ENCODE data around the gene CMTM3.
"Not testable (repeated sequence)": the region's sequence is repeated elsewhere in the genome, so short reads cannot be mapped to it uniquely, and the experiment has no call there.

The CMTM3 gene

DNA sequence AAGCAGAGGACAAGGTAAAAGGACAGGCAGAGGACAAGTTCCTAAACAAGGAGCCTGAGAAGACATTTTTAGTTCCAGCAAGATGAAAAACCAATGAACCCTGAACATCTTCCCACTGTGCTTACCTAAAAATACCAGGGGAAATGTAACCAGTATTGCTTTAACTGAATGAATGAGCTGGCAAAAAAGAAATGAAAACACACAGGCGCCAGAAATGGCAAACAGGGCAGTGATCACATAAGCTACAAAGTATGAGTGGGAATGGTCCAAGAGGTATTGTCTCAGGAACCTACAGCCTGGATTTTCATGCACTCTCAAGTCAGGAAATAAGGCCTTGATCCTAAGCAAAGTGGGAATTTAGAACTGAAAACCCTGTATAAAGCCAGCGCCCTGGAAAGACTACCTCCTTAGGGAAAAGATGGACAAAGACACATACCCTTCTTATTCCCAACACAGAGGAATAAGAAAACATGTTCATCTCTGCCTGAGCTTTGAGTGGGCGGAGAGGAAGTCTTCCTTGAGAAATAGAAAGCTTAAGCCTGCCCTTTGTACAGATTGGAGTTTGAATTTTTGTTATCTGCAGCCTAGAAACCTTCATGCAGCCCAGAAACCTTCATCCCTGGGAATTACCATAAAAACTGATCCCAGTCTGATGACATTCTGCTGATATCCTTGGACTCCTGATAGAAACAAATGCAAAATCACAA is 23.1 kb upstream of the CMTM3 start:
- DNase-seq (ENCODE audit: low read depth in 2 of 2) = no peak

DNA sequence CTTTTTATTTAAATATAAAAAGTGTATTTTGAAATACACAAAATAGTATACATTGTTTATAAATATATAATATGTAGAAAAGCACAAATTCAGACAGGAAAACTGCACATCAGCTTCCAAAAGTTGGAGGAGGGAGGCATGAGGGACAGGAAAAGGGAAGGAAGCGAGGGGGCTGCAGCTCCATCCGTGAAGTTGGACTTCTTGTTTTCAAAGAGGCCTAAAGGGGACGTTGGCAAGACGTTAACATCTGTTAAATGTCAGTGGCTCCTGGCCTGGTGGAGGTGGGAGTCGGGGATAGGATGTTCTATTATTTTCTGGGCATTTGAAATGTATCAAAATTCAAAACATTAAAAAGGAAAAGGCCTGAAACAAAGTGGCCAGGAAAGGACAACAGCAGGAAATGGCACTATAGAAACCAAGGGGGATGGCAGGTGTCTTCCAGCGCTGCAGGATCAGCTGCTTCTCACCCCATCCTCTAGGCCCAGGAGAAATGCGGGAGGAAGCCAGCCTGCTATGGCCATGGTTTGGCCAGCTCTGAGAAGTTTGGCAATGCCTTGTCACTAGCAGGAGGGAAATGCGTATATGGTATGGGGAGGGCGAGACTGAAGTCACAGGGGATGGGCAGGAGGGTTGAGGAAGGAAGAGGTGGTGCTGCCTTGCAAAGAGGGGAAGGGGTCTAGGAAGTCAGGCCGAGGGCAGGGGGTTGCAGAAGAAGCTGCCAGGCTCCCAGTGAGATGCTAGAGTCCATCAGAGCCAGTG is 18.8 kb upstream of the CMTM3 start:
- DNase-seq (ENCODE audit: low read depth in 2 of 2) = no peak

DNA sequence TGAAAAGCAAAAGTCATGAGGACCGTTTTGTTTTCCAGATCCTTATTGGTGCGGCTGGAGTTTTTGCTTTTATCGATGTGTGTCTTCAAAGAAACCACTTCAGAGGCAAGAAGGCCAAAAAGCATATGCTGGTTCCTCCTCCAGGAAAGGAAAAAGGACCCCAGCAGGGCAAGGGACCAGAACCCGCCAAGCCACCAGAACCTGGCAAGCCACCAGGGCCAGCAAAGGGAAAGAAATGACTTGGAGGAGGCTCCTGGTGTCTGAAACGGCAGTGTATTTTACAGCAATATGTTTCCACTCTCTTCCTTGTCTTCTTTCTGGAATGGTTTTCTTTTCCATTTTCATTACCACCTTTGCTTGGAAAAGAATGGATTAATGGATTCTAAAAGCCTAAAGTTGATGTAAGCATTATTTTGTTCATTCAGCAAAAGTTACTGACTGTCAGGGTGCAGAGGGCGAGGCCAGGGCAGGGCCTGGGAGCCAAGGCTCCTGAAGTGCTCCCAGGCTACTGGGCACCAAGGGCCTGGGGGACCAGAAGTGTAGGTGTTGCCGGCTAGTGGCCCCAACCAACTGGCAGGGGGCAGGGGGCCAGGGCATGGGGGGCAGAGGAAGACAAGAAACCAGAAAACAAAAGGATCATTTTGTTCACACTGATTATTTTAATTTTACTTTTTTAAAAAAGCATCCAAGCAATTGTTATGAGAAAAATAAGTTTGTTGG is 16.5 kb upstream of the CMTM3 start:
- no peak for DNase-seq (ENCODE audit: low read depth in 2 of 2)

DNA sequence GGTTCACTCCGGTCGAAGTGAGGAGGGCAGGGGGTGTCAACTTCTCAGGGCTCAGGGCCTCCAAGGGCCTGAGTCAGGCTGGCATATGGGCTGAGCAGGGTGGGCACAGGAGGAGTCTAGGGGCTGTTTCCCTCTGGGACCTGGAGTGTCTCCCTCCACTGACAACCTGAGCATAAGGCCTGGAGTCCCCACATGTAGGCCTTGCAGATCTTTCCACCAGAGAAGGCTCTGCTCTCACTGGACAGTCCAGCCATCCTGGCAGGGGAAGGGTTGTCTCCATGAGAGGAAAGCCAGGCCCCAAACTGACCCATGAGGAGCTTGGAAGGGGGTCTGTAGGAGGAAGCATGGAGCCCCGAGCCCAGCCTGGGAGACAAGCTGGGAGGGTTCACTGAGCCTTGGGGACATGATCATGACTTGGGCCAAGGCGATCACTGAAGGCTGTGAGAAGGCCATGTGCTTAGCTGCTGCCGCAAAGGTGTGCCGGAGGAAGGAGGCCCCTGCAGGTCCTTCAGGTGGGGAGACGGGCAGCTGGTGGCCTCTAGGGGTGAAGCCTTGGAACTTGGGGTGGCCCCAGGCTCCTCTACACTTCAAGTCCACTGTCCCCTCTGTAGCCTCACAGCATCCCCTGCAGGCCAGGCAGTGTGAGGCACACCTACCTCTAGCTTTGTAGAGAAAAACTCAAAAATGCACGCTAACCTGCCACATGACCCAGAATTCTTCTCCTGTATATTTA is 15.4 kb upstream of the CMTM3 start:
- peak in 1 of 2 experiments; percentile 37 for DNase-seq (ENCODE audit: low read depth in 2 of 2)

DNA sequence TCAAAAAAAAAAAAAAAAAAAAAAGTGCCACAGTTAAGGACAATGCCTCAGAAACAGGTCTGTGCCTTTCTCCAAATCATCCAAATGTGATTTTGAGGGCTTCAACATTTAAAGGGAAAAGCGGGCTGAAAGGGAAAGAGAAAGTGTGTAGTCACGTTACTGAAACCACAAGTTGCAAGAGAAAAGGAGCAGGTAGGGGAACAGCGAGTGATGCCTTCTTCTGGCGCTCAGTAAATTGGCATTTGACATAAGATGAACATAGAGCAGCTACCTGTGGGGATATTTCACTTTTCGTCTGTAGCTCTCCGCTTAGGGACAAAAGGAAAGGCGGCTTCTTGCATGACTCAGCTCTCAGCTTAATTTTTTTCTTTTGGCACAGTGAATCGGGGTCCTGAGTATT is 14.2 kb upstream of the CMTM3 start:
- DNase-seq (ENCODE audit: low read depth in 2 of 2) = no peak

DNA sequence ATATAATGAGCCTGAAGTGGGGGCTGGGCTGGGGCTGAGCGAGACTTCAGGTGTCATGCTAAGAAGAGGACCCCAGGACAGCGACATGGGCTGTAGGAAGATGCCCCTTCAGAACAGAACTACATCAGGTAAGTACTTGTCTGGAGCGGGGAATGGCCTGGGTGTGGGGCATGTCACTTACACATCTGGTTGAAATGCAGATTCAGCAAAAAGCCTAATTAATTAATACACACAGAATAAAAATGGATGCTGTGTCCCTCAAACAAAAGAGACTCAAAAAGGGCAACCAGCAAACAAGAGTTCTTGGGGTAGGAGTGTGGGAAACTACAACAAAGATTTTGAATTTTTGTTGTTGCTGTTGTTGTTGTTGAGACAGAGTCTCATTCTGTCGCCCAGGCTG is 13.5 kb upstream of the CMTM3 start:
- no peak for DNase-seq (ENCODE audit: low read depth in 2 of 2)

DNA sequence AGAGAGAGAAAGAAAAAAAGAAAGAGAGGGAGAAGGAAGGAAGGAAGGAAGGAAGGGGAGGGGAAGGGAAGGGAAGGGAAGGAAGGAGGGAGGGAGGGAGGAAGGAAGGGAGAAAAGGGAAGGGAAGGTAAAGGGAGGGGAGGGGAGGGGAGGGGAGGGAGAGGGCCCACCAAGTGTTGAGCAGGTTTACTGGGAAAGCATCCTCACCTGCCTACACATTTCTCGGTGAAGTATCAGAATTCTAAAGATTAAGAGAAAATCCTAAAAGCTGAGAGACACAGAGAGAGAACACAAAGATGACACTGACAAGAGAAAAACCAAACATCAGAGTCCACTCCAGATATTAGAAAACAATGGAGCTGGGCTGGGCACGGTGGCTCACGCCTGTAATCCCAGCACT is 12.3 kb upstream of the CMTM3 start:
- DNase-seq (ENCODE audit: low read depth in 2 of 2) = no peak

DNA sequence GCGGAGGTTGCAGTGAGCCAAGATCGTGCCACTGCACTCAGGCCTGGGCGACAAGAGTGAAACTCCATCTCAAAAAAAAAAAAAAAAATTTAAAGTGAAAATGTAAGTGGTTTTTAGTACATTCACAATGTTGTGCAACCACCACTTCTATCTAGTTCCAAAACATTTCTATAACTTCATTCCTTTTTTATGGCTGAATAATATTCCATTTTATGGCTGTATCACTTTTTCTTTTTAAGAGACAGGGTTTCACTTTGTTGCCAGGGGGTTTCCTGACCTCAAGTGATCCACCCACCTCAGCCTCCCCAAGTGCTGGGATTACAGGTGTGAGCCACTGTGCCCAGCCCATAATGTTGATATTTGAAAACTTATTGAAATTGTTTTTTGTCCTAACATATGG is 11.7 kb upstream of the CMTM3 start:
- DNase-seq (ENCODE audit: low read depth in 2 of 2) = no peak

DNA sequence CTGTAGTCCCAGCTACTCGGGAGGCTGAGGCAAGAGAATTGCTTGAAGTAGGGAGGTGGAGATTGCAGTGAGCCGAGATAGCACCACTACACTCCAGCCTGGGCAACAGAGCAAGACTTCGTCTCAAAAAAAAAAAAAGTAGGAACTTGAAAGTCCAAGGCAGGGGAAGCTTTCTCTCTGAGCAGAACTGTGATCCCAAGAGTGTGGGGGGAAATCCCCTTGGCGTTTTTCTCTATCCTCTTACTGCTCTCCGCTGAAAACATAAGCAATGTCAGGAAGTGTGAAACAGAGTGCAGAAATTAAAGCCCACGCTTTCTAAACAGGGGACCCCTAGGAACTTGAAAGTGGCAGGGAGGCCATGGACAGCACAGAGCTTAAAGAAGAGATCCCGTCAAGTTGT is 9.8 kb upstream of the CMTM3 start:
- DNase-seq (ENCODE audit: low read depth in 2 of 2) = no peak

DNA sequence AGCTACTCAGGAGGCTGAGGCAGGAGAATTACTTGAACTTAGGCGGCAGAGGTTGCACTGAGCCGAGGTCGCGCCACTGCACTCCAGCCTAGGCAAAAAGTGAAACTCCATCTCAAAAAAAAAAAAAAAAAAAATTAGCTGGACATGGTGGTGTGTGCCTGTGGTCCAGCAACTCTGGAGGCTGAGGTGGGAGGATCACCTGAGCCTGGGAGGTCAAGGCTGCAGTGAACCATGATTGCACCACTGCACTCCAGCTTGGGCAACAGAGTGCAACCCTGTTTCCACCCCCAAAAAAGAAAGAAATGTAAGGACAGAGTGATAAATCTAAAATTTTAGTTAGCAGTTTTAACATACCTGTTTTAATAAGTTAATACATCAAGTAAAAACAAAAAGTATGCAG is 7.9 kb upstream of the CMTM3 start:
- not testable (repeated sequence) for DNase-seq (ENCODE audit: low read depth in 2 of 2)

DNA sequence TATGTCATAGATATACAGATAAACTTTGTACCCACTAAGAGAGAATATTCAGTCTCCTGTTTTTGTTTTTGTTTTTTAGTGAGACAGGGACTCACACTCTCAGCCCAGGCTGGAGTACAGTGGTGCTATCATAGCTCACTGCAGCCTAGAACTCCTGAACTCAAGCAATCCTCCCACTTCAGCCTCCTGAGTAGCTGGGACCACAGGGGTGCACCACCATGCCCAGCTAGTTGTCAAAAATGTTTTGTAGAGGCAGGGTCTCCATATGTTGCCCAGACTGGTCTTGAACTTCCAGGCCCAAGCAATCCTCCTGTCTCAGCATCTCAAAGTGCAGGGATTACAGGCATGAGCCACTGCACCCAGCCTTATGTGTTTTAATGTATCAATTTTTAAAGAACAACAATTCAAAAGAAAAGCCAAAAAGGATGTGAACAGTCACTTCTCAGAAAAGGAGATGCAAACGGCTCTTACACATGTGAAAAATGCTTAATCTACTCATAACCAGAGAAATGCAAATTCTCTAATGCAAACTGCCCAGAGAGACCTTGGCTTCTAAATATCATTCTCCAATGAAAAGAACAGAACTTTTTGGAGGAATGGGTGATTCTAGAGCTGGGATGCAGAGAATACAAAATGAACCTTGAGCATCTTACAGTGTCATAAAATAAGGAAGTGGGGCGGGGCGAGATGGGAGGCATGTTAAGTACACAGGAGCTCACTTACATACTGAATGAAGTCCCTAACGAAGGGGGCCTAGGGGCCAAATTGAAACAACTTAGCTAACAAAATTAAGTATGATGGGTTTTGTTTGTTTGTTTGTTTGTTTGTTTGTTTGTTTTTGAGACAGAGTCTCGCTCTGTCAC is 7.3 kb upstream of the CMTM3 start:
- DNase-seq (ENCODE audit: low read depth in 2 of 2) = no peak

DNA sequence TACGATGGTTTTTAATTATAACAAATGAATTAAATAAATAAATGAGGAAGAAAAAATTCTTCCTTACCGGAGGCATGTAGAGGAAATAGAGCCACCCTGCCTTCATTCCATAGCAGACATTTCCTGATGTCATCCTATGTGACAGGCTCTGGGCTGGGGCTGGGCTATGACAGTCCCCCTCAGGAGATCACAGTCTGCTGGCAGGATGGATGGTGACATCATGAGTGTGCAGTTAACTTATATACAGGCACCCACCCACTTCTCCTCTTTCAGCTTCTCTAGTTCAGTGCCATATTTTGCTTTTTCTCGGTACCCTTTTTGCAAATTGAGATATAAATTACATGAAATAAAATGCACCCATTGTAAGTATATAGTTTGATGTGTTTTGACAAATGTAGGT is 6.4 kb upstream of the CMTM3 start:
- DNase-seq (ENCODE audit: low read depth in 2 of 2) = no peak

DNA sequence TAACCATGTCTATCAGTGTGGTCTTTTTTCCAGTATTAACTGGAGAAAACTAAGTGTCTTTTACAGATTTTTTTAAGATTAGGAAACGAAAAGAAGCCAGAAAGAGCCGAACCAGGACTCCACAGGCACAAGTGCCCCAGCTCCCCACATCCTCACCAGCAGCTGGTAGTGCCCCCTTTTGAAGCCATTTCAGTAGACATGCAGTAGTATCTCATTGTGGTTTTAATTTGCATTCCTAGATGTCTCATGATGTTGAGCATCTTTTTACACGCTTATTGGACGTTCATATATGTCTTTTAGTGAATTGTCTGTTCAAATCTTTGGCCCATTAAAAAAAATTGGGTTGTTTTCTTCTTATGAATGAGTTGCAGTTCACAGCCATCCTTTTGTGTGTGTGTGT is 4.8 kb upstream of the CMTM3 start:
- DNase-seq (ENCODE audit: low read depth in 2 of 2) = no peak

DNA sequence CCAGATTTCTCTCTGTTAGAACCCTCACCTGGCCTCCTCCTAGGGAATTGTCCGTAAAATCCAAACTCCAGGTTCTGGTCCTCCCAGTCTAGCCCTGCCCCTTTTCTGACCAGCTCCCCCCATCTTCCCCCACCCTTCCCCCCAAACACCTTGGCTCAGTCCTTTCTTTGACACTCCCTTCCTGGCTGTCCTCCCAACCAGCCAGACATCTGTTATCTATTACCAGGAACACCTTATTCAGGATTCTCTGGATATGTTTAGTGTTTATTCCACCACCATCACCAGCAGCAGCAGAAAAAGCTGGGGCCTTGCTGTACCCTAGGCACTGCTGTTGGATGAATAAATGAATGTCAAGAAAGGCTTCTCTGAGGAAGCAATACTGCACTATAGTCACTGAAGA is 4.0 kb upstream of the CMTM3 start:
- no peak for DNase-seq (ENCODE audit: low read depth in 2 of 2)

DNA sequence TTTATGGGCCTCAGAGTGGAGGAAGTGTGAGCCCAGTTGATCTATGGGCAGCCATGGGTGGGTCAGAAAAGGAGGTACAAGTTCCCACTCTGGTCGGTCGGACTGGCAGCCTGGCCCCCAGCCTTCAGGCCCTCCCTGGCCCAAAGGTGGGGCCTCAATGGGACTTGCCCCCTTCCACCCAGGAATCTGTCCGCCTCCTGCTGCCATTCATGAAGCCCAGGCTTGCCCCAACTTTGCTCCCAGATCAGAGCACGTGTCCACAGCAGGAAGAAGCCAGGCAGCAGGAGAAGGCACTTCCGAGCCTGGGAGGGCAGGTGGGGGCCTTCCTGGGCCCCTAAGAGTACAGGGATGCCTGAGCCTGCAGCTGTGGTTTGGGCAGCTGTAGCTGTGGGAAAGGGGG is 3.0 kb upstream of the CMTM3 start:
- no peak for DNase-seq (ENCODE audit: low read depth in 2 of 2)

DNA sequence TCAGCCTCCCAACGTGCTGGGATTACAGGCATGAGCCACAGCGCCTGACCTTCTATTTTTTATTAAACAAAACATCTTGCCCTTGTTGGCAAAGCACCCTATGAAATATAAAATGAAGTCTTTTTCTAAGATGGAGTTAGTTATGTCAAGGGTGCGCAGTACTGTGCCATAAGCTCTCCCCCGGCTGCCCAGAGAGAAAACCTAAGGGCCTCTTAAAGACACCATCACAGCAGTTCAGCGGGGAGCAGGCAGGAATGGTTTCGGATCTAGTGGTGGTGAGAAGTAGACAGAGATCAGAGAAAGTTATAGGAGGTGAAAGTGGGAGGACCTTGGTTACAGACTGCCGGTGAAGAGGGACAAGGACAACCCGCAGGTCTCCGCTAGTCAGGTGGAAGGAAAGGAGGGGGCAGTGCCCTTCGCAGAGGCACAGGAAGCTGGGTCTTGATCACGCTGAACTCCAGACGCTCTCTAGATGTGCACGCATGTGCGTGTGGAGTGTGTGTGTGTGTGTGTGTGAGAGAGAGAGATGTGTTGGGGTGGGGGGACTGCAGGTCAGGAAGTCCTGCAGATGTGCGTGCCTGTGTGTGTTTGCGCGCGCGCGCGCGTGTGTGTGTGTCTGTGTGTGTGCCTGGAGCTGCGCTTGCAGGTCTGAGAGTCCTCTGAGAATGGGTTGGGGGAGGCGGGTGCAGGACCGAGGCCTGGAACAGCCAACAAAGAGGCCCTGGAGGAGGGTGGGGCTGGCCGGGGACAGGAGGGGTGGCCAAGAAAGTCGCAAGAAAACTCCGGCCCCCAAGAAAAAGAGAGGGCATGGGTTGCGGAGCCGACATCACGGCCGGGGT is 748 bp upstream of the CMTM3 start:
- DNase-seq (ENCODE audit: low read depth in 2 of 2) = peak; percentile 43 to 51

DNA sequence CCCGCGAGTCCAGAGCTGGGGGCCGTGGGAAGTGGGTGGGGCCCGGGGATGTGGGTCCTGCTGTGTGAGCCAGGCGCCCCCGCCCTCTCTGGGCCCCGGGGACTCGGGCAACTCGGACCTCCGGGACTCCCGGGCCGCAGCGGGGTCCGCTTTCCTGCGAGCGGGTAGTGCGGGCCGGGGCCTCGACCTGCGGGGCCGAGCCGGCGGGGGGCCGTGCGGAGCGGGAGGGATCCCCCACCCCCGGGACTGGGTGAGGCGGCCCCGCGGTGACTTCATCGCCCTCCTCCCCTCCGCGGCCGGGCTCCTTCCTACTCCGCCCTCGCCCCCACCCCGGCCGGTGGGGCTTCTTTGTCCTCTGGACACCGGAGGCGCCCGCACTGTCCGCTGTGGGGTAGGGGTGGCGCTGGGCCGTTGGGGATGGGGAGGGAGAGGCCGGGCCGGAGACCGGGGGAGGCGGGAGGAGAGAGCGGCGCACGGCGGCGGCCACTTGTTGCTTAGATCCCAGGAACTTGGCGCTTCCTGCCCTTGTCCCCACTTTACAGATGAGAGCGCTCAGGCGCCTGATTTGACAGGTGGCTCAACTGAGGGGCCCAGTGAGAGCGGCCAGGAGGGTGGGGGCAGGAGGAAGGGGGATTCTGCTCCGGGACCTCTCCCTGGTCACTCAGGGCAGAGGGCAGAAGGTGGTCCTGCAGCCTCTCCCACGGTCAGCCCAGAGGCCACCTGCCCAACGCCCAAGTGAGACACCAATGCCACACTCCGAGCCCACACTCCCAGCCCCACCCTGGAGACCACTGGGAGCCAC is 874 bp downstream of the CMTM3 start:
- peak in 1 of 2 experiments; percentile 32 for DNase-seq (ENCODE audit: low read depth in 2 of 2)

DNA sequence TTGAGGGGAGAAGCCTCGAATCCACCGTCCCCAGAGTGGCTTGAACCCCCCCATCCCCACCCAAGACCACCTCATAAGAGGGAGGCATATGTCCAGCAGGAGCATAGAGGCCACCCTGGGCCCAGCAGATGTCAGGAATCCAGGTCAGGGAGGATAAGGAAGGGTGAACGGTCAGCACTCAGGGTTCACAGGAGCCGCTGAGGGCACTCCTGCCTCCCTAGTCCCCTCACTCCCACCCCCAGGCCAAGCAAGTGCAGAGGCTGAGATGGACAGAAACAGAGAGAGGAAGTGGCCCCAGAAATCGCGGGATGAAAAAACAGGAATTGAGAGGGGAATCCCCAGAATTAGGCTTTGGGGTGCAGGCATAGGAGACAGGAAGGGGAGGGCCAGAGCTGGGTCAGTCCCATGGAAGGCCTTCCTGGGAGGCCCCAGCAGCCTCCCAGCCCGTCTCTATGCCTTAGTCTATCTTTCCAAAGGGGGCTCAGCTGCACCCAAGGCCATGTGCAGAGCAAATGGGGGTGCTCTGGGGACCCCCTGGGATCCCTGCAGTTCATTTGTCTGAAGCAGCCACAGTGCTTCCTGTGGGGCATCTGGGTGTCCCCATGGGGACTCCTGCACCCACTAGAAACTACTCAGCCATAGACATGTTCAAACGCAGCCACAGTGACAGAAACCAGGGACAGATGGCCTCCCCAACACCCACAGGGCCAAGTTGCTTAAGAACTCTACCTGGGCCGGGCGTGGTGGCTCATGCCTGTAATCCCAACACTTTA is 1.7 kb downstream of the CMTM3 start:
- DNase-seq (ENCODE audit: low read depth in 2 of 2) = no peak
